ENCODE measurements around the gene MUL1.
"Not testable (repeated sequence)": the region's sequence is repeated elsewhere in the genome, so short reads cannot be mapped to it uniquely, and the experiment has no call there.

The MUL1 gene

GRCh38 chr1:20511518-20512428 is 3.8 kb upstream of the MUL1 start:
- no peak for DNase-seq (ENCODE audit: low read depth, low spot score)

DNA sequence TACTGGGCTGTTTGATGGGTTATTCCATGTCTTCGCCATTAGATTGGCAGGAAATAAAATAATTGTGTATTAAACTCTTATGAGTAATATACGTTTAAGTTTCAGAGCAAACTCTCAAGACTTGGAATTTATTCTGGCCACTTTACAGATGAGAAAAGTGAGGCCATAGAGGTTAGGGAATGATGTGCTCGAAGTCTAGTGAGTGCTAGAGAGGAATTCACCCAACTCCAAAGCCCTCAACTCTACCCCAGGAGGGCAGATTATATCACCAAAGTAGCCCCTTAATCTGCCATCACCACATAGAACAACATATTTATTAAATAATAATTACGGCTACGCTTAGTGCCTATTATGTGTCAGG is 440 bp upstream of the MUL1 start:
- no peak for DNase-seq (ENCODE audit: low read depth, low spot score)

GRCh38 chr1:20507248-20507563 is 745 bp downstream of the MUL1 start:
- no peak for DNase-seq (ENCODE audit: low read depth, low spot score)

GRCh38 chr1:20505488-20505887 is 2.5 kb downstream of the MUL1 start:
- DNase-seq (ENCODE audit: low read depth, low spot score), result no peak

- no peak for DNase-seq (ENCODE audit: low read depth, low spot score)
Measured at GRCh38 chr1:20500716-20501115, 7.2 kb downstream of the MUL1 start.

DNA sequence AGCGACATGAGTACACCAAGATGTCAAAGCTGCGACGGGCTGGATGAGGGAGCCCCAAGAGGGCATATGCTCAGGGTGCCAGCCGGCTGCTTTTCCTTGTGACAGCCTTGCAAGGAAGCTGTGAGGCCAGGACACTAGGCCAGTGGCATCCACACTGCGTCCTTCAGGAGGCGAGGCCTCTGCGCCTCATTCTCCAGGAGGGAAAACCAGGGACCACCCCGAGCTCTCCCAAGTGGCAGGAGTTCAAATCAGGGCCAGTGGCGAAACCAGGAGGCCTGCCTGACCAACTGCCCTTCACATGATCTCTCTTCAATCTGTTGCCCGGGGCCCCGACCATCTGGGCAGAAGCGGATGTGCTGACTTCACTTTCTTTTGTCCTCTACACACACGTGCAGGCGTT is 8.2 kb downstream of the MUL1 start:
- no peak for DNase-seq (ENCODE audit: low read depth, low spot score)

GRCh38 chr1:20499105-20499504 is 8.8 kb downstream of the MUL1 start:
- no peak for DNase-seq (ENCODE audit: low read depth, low spot score)

- no peak for DNase-seq (ENCODE audit: low read depth, low spot score)
Measured at GRCh38 chr1:20498116-20498515, 9.8 kb downstream of the MUL1 start.

DNA sequence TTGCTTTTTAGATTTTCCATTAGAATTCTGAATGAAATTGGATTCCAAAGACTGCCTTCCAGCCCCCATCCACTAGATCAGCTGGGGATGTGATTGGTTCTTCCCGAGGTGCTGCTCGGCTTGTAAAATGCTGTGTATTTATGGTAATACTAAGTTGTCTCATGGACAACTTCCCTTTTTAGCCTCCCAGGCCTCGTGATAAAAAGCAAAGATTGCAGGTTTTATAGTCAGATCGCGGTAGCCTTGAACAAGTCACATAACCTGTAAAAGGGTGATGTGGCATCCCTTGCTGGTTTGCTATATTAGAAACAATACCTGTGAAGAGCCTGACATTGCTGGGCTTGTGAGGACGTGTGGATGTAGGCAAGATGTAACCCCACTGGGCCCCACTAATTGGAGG is 10.4 kb downstream of the MUL1 start:
- DNase-seq (ENCODE audit: low read depth, low spot score), result no peak

DNA sequence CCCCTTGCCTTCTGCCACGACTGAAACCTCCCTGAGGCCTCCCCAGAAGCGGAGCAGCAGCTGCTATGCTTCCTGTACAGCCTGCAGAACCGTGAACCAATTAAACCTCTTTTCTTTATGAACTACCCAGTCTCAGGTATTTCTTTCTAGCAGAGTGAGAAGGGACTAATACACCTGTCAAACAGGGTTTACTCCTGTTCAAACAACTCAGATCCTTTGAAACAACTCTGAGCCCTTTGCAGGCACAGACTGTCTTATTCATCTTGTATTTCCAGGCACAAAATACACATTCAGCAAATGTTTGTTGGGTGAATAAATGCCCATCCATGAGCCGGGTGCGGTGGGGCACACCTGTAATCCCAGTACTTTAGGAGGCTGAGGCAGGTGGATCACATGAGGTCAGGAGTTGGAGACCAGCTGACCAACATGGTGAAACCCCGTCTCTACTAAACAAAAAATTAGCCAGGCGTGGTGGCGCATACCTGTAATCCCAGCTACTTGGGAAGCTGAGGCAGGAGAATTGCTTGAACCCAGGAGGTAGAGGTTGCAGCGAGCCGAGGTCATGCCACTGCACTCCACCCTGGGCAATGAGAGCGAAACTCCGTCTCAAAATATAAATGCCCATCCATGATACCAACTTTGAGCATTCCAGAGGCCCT is 11.1 kb downstream of the MUL1 start:
- DNase-seq (ENCODE audit: low read depth, low spot score), result not testable (repeated sequence)

DNA sequence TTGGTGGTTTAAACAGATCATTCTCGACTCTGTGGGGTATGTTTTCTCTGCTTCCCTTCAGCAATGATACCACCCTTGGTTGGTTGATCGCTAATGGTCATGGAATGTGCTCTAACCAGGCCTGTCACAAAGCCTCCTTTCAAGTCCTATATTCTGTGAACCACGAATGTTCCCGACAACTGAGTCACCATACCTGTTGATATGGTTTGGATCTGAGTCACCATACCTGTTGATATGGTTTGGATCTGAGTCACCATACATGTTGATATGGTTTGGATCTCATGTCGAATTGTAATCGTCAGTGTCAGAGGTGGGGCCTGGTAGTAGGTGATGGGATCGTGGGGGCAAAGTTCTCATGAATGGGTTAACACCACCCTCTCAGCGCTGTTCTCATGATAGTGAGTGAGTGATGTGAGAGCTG is 11.7 kb downstream of the MUL1 start:
- DNase-seq (ENCODE audit: low read depth, low spot score), result no peak

GRCh38 chr1:20495661-20496060 is 12.3 kb downstream of the MUL1 start:
- DNase-seq (ENCODE audit: low read depth, low spot score), result no peak

GRCh38 chr1:20494609-20495311 is 13.2 kb downstream of the MUL1 start:
- DNase-seq (ENCODE audit: low read depth, low spot score), result no peak

DNA sequence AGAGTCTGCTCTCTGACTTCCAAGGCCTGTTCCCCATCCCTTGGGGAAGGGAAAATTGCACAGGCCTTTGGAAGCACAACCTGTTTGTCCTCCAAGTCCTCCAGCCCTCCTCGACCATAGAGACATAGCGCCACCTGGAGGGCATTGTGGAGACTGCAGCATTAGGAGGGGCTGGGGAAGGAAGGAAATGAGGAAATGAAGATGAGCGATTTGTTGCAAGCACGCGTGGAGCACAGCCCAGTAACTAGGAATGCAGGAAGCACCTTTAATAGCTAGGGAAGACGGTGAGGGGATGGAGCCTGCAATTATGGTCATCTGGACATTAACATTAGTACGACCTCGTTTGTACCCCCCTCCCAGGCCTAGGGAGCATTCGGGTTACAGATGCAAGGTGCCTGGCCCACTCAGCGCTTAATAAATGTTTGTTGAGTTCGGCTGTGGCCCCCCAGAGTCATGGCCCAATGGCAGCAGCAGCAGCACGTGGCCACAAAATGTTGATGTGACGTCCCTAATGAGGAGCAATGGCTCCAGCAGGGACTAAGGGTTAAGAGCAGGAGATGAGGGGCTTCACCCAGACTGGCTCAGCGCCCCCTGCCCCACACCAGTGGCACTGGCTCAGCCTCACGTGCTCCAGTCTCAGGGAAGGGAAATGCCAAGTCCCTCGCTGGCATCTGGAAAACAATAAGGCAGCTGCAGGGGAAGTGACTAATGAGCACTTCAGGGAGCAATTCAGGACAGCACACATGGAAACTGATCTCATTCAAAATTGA is 13.9 kb downstream of the MUL1 start:
- peak; percentile 74 for DNase-seq (ENCODE audit: low read depth, low spot score)

GRCh38 chr1:20493309-20493708 is 14.6 kb downstream of the MUL1 start:
- DNase-seq (ENCODE audit: low read depth, low spot score), result no peak

- no peak for DNase-seq (ENCODE audit: low read depth, low spot score)
Measured at GRCh38 chr1:20492751-20493150, 15.2 kb downstream of the MUL1 start.

DNA sequence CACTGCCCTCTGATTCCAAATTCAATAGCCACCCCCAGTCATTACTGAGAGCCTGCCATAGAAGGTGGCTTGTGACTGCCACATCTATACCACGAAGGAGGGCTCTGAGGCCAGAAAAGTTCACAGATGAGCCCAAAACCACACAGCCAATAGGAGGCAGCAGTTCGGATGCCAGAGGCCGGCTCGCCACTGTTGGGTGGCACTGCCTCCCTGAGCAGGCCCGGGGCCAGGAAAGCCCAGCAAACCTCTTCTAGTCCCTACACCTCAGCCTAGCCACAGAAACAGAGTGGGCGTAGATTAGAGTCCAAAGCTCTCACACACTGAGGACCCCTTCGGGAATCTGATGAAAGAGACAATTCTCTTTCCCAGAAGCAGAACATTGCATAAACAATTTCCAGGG is 16.1 kb downstream of the MUL1 start:
- no peak for DNase-seq (ENCODE audit: low read depth, low spot score)

- no peak for DNase-seq (ENCODE audit: low read depth, low spot score)
Measured at GRCh38 chr1:20491178-20491577, 16.8 kb downstream of the MUL1 start.

GRCh38 chr1:20487236-20487590 is 20.7 kb downstream of the MUL1 start:
- DNase-seq (ENCODE audit: low read depth, low spot score), result no peak

- no peak for DNase-seq (ENCODE audit: low read depth, low spot score)
Measured at GRCh38 chr1:20486457-20487235, 21.3 kb downstream of the MUL1 start.
